K562 (cell line): ENCODE data around the gene PTPRM. TPM values are rescaled to one million over a fixed set of nuclear protein-coding genes. Genes with fewer than 3 reads are reported as not detected.

Experiments
- ATAC-seq: fragments of 200-7000 bp; cut with Tn5 transposase; 3 replicates; pipeline ENCODE4 v1.9.1; 2020; ENCODE audit warnings: moderate library complexity
- BruUV-seq: library from RNA; stranded (reverse); fragments of 400-500 nt; replicated peaks from 2 replicates; lab custom pipeline; 2021; lab: Mats Ljungman, UMichigan
- CTCF ChIA-PET: fragments of 300-600 bp; formaldehyde crosslinking; extraction: SDS; loops from one replicate; lab custom pipeline; 2021; ENCODE audit warnings: low intra/inter-chr PET ratio; lab: Yijun Ruan, JAX
- POLR2A ChIA-PET: fragments of 300-600, 350-650 bp; sonication (Branson Sonifier 250); formaldehyde crosslinking; extraction: SDS; loops from one replicate; lab custom pipeline; 2021; ENCODE audit warnings: antibody characterized with exemption, inconsistent platforms; lab: Yijun Ruan, JAX
- DNase-seq, 4 experiments: peaks; one replicate each; pipeline versions ENCODE4 v3.0.0 to v3.0.0-alpha.2; 2011 to 2018; ENCODE audit warnings: low spot score in 3 of 4, mixed read lengths in 3 of 4; ENCODE audit errors: extremely low read depth in 1 of 4
- FAIRE-seq: peaks from 2 replicates; lab custom pipeline; 2011; peaks lifted over from hg19 to GRCh38; lab: Jason Lieb, UNC
- H2AFZ ChIP-seq: 2 replicates; pipeline ENCODE4 v1.6.0; 2011; ENCODE audit warnings: low read depth, low read length, control low read depth, inconsistent platforms
- H3K27ac ChIP-seq: fragments of 200-600 bp; 3 replicates; pipeline ENCODE4 v1.8.0; 2011; ENCODE audit warnings: low read depth, mild to moderate bottlenecking, control low read depth, inconsistent platforms, low read length, moderate library complexity, mixed read lengths; ENCODE audit errors: extremely low read depth
- H3K27me3 ChIP-seq, 2 experiments: fragments of 300-600 bp in 1 of 2; 2 replicates in 1 of 2; 3 replicates in 1 of 2; pipeline versions ENCODE4 v1.6.0 to v1.8.0; 2011; ENCODE audit warnings: inconsistent platforms in 2 of 2, low read length in 2 of 2, mild to moderate bottlenecking in 1 of 2, mixed read lengths in 1 of 2, moderate library complexity in 1 of 2; ENCODE audit not compliant: control insufficient read depth in 2 of 2, insufficient read depth in 2 of 2
- H3K36me3 ChIP-seq: fragments of 300-600 bp; 3 replicates; pipeline ENCODE4 v1.8.0; 2011; ENCODE audit warnings: mild to moderate bottlenecking, low read length, inconsistent platforms; ENCODE audit not compliant: control insufficient read depth, insufficient read depth
- H3K4me1 ChIP-seq, 2 experiments: fragments of 200-600 bp in 1 of 2; replicated peaks in 1 of 2; 2 replicates in 1 of 2; 3 replicates in 1 of 2; pipeline versions ENCODE4 v1.5.1 to v1.8.0; 2011; ENCODE audit warnings: inconsistent platforms in 2 of 2, low read length in 2 of 2, mild to moderate bottlenecking in 1 of 2, mixed read lengths in 1 of 2, moderate library complexity in 1 of 2; ENCODE audit not compliant: control insufficient read depth in 2 of 2, insufficient read depth in 2 of 2
- H3K4me2 ChIP-seq: 2 replicates; pipeline ENCODE4 v1.6.1; 2011; ENCODE audit warnings: low read length, control low read depth, inconsistent platforms, mixed read lengths; ENCODE audit not compliant: insufficient read depth
- H3K4me3 ChIP-seq: fragments of 200-600 bp; sonication (generic), shearing (Covaris generic); 2 replicates; pipeline ENCODE4 v1.5.1; 2016; ENCODE audit warnings: control low read depth, inconsistent platforms
- H3K79me2 ChIP-seq: fragments of 200-600 bp; 3 replicates; pipeline ENCODE4 v1.8.0; 2011; ENCODE audit warnings: low read length, inconsistent platforms; ENCODE audit not compliant: control insufficient read depth, insufficient read depth
- H3K9ac ChIP-seq, 2 experiments: 2 replicates each; pipeline versions ENCODE4 v1.6.0 to v1.6.1; 2011; ENCODE audit warnings: low read depth in 2 of 2, low read length in 2 of 2, control low read depth in 1 of 2, inconsistent platforms in 1 of 2, mild to moderate bottlenecking in 1 of 2, mixed read lengths in 1 of 2; ENCODE audit not compliant: insufficient read depth in 1 of 2
- H3K9me1 ChIP-seq: one replicate; pipeline ENCODE4 v1.6.0; 2011; ENCODE audit warnings: inconsistent platforms, mild to moderate bottlenecking, low read length, moderate library complexity; ENCODE audit not compliant: control insufficient read depth, insufficient read depth
- H3K9me3 ChIP-seq: replicated peaks from 2 replicates; pipeline ENCODE4 v1.5.1; 2011; ENCODE audit warnings: low read depth, low read length, inconsistent platforms; ENCODE audit not compliant: control insufficient read depth, insufficient read depth
- H4K20me1 ChIP-seq: replicated peaks from 2 replicates; pipeline ENCODE4 v1.6.1; 2011; ENCODE audit warnings: low read length, inconsistent platforms, mixed read lengths; ENCODE audit not compliant: control insufficient read depth, insufficient read depth
- ATF7 ChIP-seq: fragments of 450-650 bp; IDR thresholded peaks from 2 replicates; pipeline ENCODE4 v1.7.1; 2014; ENCODE audit warnings: mild to moderate bottlenecking, moderate library complexity
- CBX3 ChIP-seq, 2 experiments: IDR thresholded peaks; 1 replicate in 1 of 2; 2 replicates in 1 of 2; pipeline ENCODE4 v1.6.1; 2012; ENCODE audit warnings: inconsistent platforms in 2 of 2, low read length in 2 of 2, borderline replicate concordance in 1 of 2, control low read depth in 1 of 2
- CEBPG ChIP-seq, 3 experiments: fragments of 200-800 bp in 1 of 3; sonication (Bioruptor generic) in 1 of 3; sonication (generic) in 1 of 3; formaldehyde crosslinking in 1 of 3; IDR thresholded peaks in 2 of 3; conservative IDR thresholded peaks in 1 of 3; 2 replicates each; pipeline versions ENCODE4 v1.6.1 to v1.8.0; 2016 to 2022; ENCODE audit warnings: missing compliant biosample characterization in 2 of 3, missing genetic modification characterization in 2 of 3, mild to moderate bottlenecking in 1 of 3, missing genetic modification reagents in 1 of 3
- ELF4 ChIP-seq: fragments of 450-650 bp; formaldehyde crosslinking; IDR thresholded peaks from 2 replicates; pipeline ENCODE4 v1.4.0; 2022; ENCODE audit warnings: missing genetic modification characterization
- GATAD2B ChIP-seq: fragments of 450-650 bp; IDR thresholded peaks from 2 replicates; pipeline ENCODE4 v1.6.1; 2017; ENCODE audit warnings: mild to moderate bottlenecking, borderline replicate concordance
- HLTF ChIP-seq: fragments of 450-650 bp; IDR thresholded peaks from 2 replicates; pipeline ENCODE4 v1.6.1; 2016
- IRF2 ChIP-seq: sonication (generic); formaldehyde crosslinking; IDR thresholded peaks from 2 replicates; pipeline ENCODE4 v1.8.1; 2022; ENCODE audit warnings: mild to moderate bottlenecking, missing genetic modification reagents
- KDM2B ChIP-seq: fragments of 250-450 bp; sonication (Bioruptor Pico); IDR thresholded peaks from 2 replicates; pipeline ENCODE4 v1.8.0; 2021; ENCODE audit warnings: mild to moderate bottlenecking, moderate library complexity
- MXI1 ChIP-seq: IDR thresholded peaks from 2 replicates; pipeline ENCODE4 v1.6.1; 2011; ENCODE audit warnings: low read depth, mild to moderate bottlenecking, improper control_type of control experiment, low read length
- NR2F6 ChIP-seq: fragments of 450-650 bp; formaldehyde crosslinking; IDR thresholded peaks from 2 replicates; pipeline ENCODE4 v1.4.0; 2020; ENCODE audit warnings: mild to moderate bottlenecking
- PCBP2 ChIP-seq: fragments of 200-400 bp; formaldehyde crosslinking; IDR thresholded peaks from 2 replicates; pipeline ENCODE4 v1.6.1; 2018; ENCODE audit warnings: low read length, low read depth, mild to moderate bottlenecking, moderate library complexity; ENCODE audit not compliant: poor library complexity, severe bottlenecking
- PYGO2 ChIP-seq: fragments of 450-650 bp; IDR thresholded peaks from 2 replicates; pipeline ENCODE4 v1.6.1; 2016; ENCODE audit warnings: mild to moderate bottlenecking, missing genetic modification characterization, moderate library complexity, missing compliant biosample characterization
- SIN3A ChIP-seq, 2 experiments: fragments of 150-350 bp in 1 of 2; IDR thresholded peaks; 2 replicates each; pipeline ENCODE4 v1.6.1; 2011 to 2016; ENCODE audit warnings: borderline replicate concordance in 2 of 2, low read depth in 2 of 2, low read length in 2 of 2, mild to moderate bottlenecking in 2 of 2, moderate library complexity in 2 of 2; ENCODE audit not compliant: control insufficient read depth in 1 of 2
- SMAD2 ChIP-seq: fragments of 150-350 bp; IDR thresholded peaks from 2 replicates; pipeline ENCODE4 v1.6.1; 2014; ENCODE audit warnings: low read depth, mild to moderate bottlenecking, low read length
- SMARCA4 ChIP-seq: fragments of 450-650 bp; IDR thresholded peaks from 2 replicates; pipeline ENCODE4 v1.6.1; 2016
- ZBTB1 ChIP-seq: sonication (generic); formaldehyde crosslinking; IDR thresholded peaks from 2 replicates; pipeline ENCODE4 v1.8.1; 2023; ENCODE audit warnings: missing genetic modification reagents, low read depth, mild to moderate bottlenecking, borderline replicate concordance
- ZBTB17 ChIP-seq: fragments of 450-650 bp; formaldehyde crosslinking; IDR thresholded peaks from 2 replicates; pipeline ENCODE4 v1.4.0; 2020; ENCODE audit warnings: mild to moderate bottlenecking
- ZNF444 ChIP-seq: fragments of 250-450 bp; sonication (Bioruptor Pico); IDR thresholded peaks from 2 replicates; pipeline ENCODE4 v1.4.0; 2020; ENCODE audit warnings: mild to moderate bottlenecking, moderate library complexity
- ZNF589 ChIP-seq: fragments of 200-800 bp; sonication (Bioruptor generic); IDR thresholded peaks from 2 replicates; pipeline ENCODE4 v1.6.1; 2016; ENCODE audit warnings: low read depth, missing genetic modification characterization, missing compliant biosample characterization
- whole genome bisulfite sequencing: fragments of 100-300 bp; shearing (Covaris generic); methylation state at CpG from one replicate; pipeline ENCODE4 v1.1.6; 2016; ENCODE audit warnings: low coverage, mixed read lengths; ENCODE audit not compliant: insufficient coverage; ENCODE audit errors: missing lambda C conversion rate; 5-methylcytosine and 5-hydroxymethylcytosine counted together
- in situ Hi-C: fragments of 300-500 bp; cut with MboI; formaldehyde crosslinking; loops from 4 replicates; pipeline ENCODE4 v1.15.0; 2018; ENCODE audit warnings: inconsistent platforms, mixed read lengths
- intact Hi-C: fragments of 100-400 bp; cut with micrococcal nuclease; formaldehyde crosslinking; loops from 2 replicates; pipeline ENCODE4 v1.14.2; 2022
- polyA plus RNA-seq, 8 experiments: library from polyadenylated mRNA; depleted of rRNA in 4 of 8; stranded (reverse) in 5 of 8; unstranded in 3 of 8; fragments of >200 nt; fragmentation: Nextera tagmentation in 2 of 8; fragmentation: Illumina TruSeq in 1 of 8; extraction: Ambion mirVana in 2 of 8; extraction: Trizol in 1 of 8; gene quantifications; 2 replicates each; pipeline versions ENCODE4 v1.2.1 to v1.2.3, GENCODE V29; 2011 to 2014; ENCODE audit warnings: inconsistent platforms in 1 of 8, missing spikeins in 1 of 8
- total RNA-seq, 7 experiments: library from RNA; depleted of rRNA in 6 of 7; stranded (reverse); fragments of >200 nt in 6 of 7; fragmentation: Illumina TruSeq in 2 of 7; extraction: Trizol in 2 of 7; gene quantifications; 2 replicates each; pipeline versions ENCODE4 v1.2.1 to v1.2.3, GENCODE V29; 2011 to 2021; ENCODE audit warnings: low replicate concordance in 1 of 7
- TF ChIP-seq, protein P1 (sequence below): fragments of 250-450 bp; sonication (Bioruptor Pico); IDR thresholded peaks from 2 replicates; pipeline ENCODE4 v1.8.0; 2022; ENCODE audit warnings: inconsistent platforms
- TF ChIP-seq, protein P2 (sequence below): sonication (generic); formaldehyde crosslinking; IDR thresholded peaks from 2 replicates; pipeline ENCODE4 v1.8.0; 2022; ENCODE audit warnings: missing genetic modification reagents, mild to moderate bottlenecking, borderline replicate concordance

The PTPRM gene
- total and polyA plus RNA-seq, 9 of the 15 experiments (the other 6 are each of a cell fraction or from before 2014, with no cell fraction given), result 0.03 to 0.16 (median 0.08) TPM; not detected in 3

DNA sequence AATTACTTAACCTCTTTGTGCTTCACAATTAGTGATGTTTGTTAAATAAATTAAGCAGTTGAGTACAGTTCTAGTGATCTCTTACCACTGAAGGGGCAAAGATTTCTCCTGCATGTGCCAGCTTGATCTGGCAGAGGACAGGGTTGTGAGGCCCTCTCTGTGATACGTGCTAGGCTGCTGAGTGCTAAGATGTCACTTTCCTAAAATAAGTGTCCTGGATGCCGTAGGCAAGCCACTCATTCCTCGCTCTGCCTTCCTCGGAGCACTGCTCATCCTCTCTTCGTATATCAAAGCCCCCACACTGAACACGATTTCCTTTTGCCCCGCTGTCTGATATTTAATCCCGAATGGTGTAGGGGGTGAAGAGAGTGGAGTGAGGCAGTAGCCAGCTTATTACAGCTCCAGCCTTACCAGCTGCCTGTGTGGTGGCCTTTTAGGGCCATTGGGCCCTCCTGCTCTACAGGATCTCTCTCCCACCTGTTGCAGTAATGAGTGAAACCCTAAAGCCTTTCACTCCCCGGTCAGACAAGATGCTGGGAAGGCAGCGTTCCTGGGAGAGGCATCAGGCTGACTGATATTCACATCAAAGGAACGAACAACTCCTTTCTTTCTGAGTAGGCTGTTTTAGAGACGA lies 40.5 kb downstream of the PTPRM start (continued):
- TF ChIP-seq IRF2, result no peak
- TF ChIP-seq SIN3A (IDR thresholded peaks at IDR 0.05; ENCODE audit: borderline replicate concordance in 2 of 2, control insufficient read depth in 1 of 2, low read depth in 2 of 2, low read length in 2 of 2), result no peak
- no peak for TF ChIP-seq NR2F6
- TF ChIP-seq KDM2B (CRISPR knock-in tag), result no peak
- TF ChIP-seq SMAD2, result no peak
- TF ChIP-seq ZNF589 (CRISPR knock-in tag), result no peak
- TF ChIP-seq, protein P1, sequence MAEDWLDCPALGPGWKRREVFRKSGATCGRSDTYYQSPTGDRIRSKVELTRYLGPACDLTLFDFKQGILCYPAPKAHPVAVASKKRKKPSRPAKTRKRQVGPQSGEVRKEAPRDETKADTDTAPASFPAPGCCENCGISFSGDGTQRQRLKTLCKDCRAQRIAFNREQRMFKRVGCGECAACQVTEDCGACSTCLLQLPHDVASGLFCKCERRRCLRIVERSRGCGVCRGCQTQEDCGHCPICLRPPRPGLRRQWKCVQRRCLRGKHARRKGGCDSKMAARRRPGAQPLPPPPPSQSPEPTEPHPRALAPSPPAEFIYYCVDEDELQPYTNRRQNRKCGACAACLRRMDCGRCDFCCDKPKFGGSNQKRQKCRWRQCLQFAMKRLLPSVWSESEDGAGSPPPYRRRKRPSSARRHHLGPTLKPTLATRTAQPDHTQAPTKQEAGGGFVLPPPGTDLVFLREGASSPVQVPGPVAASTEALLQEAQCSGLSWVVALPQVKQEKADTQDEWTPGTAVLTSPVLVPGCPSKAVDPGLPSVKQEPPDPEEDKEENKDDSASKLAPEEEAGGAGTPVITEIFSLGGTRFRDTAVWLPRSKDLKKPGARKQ (CRISPR knock-in tag), result no peak
- no peak for TF ChIP-seq HLTF

DNA sequence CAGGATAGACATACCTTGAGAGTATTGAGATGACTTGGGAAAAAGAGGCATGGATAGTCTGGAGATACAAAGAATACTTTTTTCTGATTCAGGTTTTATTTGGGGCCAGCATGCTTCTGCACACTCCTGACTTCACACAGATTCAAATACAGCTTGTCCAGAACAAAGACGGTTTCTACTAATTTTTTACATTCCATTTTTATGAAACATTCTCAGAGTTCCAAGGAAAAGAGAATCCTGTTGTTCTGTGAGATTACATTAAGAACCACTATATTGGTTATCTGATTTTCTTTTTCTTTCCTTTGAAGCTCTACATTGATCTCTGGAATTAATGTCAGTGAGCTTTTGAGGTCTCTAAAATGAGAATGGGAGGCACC lies 41.0 kb downstream of the PTPRM start:
- WGBS, result 0% methylated on average over 1 of the region's 1 CpG
- Histone ChIP-seq H3K9ac (no peak overlapping the region), H3K27me3 (peaks cover 0 to 6% of the 10 kb centered on the region in 2 experiments; a peak in 1 of 5 replicates), H2AFZ (no peak overlapping the region), H3K4me1 (no peaks in the 10 kb centered on the region), H3K4me3 (no peak overlapping the region), H3K79me2 (no peaks in the 10 kb centered on the region), H3K9me3 (no peaks in the 10 kb centered on the region), H3K36me3 (no peaks in the 10 kb centered on the region), H3K4me2 (no peak overlapping the region), H4K20me1 (no peaks in the 10 kb centered on the region), H3K9me1 (no peaks in the 10 kb centered on the region), H3K27ac (no peak overlapping the region)
- ChIA-PET POLR2A (no interaction called here), CTCF (no interaction called here)
- no TSS peak for BruUV-seq
- in situ Hi-C loops (no loop called here), intact Hi-C loops (no loop called here)
- DNase-seq (no peak), FAIRE-seq (no peak), ATAC-seq (no peak)
- TF ChIP-seq CEBPG (CRISPR knock-in tag; IDR thresholded peaks at IDR 0.05), result no peak
- TF ChIP-seq CEBPG (tag; conservative IDR thresholded peaks at IDR 0.05 in 1 of 2, IDR thresholded peaks at IDR 0.05 in 1 of 2), result no peak
- no peak for TF ChIP-seq CBX3 (IDR thresholded peaks at IDR 0.05; ENCODE audit: borderline replicate concordance in 1 of 2, low read length in 2 of 2)
- no peak for TF ChIP-seq PCBP2
- no peak for TF ChIP-seq GATAD2B
- TF ChIP-seq PYGO2, result no peak
- no peak for TF ChIP-seq ZNF444 (CRISPR knock-in tag)
- TF ChIP-seq, protein P2, sequence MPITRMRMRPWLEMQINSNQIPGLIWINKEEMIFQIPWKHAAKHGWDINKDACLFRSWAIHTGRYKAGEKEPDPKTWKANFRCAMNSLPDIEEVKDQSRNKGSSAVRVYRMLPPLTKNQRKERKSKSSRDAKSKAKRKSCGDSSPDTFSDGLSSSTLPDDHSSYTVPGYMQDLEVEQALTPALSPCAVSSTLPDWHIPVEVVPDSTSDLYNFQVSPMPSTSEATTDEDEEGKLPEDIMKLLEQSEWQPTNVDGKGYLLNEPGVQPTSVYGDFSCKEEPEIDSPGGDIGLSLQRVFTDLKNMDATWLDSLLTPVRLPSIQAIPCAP (CRISPR knock-in tag), result no peak
- TF ChIP-seq MXI1, result no peak
- TF ChIP-seq SMARCA4, result no peak
- no peak for TF ChIP-seq ZBTB1 (CRISPR knock-in tag)
- no peak for TF ChIP-seq ELF4 (CRISPR knock-in tag)
- TF ChIP-seq ZBTB17, result no peak
- no peak for TF ChIP-seq ATF7
